HG02981 (cell line): ENCODE results near the gene CACNA1H.
"Not testable (repeated sequence)": the region's sequence is repeated elsewhere in the genome, so short reads cannot be mapped to it uniquely, and the experiment has no call there.

Experiments
- ATAC-seq: cut with Tn5 transposase; IDR thresholded peaks from one replicate; pipeline ENCODE4 v1.9.1; 2021; ENCODE audit warnings: mild to moderate bottlenecking, moderate library complexity; ENCODE audit not compliant: unreplicated experiment

Gene CACNA1H

GRCh38 chr16:1263591-1264344 is 110.9 kb downstream of the CACNA1H start:
- ATAC-seq, result no peak

- ATAC-seq, result no peak
Measured at GRCh38 chr16:1264345-1265089, 111.6 kb downstream of the CACNA1H start.

GRCh38 chr16:1265090-1265630 is 112.3 kb downstream of the CACNA1H start:
- no peak for ATAC-seq

GRCh38 chr16:1265826-1266225 is 112.9 kb downstream of the CACNA1H start:
- ATAC-seq, result no peak

- ATAC-seq, result not testable (repeated sequence)
Measured at GRCh38 chr16:1269418-1269817, 116.5 kb downstream of the CACNA1H start.

GRCh38 chr16:1271380-1271723 is 118.4 kb downstream of the CACNA1H start:
- no peak for ATAC-seq
